Astrocyte of the hippocampus (primary cell): ENCODE data around the gene A1BG.

ENCODE experiments used
- DNase-seq: peaks from one replicate; pipeline ENCODE4 v3.0.0; 2011; ENCODE audit warnings: low read depth, low spot score

A1BG gene, protein sequence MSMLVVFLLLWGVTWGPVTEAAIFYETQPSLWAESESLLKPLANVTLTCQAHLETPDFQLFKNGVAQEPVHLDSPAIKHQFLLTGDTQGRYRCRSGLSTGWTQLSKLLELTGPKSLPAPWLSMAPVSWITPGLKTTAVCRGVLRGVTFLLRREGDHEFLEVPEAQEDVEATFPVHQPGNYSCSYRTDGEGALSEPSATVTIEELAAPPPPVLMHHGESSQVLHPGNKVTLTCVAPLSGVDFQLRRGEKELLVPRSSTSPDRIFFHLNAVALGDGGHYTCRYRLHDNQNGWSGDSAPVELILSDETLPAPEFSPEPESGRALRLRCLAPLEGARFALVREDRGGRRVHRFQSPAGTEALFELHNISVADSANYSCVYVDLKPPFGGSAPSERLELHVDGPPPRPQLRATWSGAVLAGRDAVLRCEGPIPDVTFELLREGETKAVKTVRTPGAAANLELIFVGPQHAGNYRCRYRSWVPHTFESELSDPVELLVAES

GRCh38 chr19:58352760-58353671, at the start of gene A1BG:
Gene A1BG (minus strand): TSS chr19:58353492. CDS start chr19:58353437, 55 bp downstream.
- DNase-seq: no peak

DNA sequence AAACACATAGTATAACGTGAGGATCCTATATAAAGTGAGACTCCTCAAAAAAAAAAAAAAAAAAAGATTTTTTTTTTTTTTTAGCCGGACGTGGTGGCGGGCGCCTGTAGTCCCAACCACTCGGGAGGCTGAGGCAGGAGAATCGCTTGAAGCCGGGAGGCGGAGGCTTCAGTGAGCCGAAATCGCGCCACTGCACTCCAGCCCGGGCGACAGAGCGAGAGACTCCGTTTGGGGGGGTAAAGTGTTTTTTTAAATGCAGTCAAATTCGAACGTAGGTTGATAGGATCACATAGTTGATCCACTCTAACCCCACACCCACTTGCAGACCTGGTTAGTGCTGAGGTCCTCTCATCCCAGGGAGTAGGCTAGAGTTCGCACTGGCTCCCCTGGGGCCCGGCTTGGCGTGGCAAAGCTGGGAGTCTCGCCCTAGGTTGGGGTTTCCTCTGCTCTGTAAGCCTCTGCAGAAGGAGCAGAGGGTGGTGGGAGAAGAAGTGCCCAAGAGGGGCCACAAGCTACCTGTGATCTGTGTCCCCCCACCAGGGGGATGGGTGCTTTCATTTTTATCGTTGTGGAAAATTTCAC, 48.6 kb upstream of the A1BG start:
- no peak for DNase-seq

DNA sequence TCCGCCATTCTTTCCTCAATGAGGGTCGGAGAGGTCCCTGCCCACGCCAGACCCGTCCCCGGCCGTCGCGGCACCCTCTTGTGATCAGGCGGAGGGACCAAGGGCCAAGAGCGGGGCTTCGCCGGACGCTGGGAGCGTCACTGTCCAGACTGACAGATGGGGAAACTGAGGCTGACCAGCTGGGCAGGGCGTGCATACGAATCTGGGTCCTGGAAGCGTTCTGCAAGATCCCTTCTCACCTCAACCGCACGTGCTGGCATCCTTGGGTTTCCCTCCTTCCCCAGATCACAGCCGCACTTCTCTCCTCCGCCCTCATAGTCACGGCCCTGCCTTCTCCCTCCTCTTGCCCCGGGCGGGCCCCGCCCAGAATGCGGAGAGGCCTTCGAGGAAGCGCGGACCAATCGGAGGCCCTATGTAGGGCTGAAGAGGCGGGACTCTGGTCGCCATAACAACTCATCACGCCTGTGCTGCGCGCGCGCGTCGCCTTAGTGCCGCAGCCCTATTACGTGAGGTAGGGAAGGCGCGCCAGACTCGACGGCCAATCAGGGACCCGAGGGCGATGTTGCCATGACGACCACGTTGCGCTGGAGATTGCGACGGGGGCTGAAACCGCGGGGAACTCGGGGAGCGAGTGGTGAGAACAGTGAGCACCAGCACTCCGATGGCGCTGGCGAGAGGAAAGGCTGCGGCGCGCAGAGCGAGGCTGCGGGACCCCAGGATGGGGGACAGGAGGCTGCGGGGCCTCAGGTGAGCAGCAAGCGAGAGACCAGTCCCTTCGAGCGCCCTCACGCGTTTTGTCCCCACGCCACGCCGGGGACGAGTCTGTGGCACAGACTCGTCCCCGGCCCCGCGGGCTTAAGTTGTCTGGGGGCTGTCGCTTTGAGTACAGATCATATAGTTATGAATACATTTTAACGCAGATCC, 47.9 kb upstream of the A1BG start:
- DNase-seq: peak; percentile 100

- peak; percentile 43 for DNase-seq
Observed at GRCh38 chr19:58400316-58400915, 47.1 kb upstream of the A1BG start.

- DNase-seq: no peak
Observed at GRCh38 chr19:58399903-58400302, 46.6 kb upstream of the A1BG start.

GRCh38 chr19:58398545-58398944, 45.3 kb upstream of the A1BG start:
- DNase-seq: no peak

DNA sequence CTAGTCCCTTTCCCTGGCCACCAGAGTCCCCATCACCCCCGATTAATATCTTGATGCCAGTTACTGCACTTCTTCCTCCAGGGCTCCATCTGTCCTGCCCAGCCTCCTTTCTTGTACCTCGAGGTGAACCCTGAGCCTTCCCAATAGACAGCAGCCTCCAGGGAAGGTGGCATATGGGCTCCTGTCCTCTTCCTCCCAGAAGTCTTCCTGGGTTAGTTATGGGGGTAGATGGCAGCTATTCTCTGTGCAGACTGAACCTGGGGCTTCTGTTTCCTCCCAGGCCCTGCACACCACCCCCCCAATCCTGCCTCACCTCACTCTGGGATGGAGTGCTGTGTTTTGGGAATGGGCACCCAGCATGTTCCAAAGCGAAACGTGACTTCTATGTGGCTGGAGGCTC, 44.8 kb upstream of the A1BG start:
- no peak for DNase-seq

DNA sequence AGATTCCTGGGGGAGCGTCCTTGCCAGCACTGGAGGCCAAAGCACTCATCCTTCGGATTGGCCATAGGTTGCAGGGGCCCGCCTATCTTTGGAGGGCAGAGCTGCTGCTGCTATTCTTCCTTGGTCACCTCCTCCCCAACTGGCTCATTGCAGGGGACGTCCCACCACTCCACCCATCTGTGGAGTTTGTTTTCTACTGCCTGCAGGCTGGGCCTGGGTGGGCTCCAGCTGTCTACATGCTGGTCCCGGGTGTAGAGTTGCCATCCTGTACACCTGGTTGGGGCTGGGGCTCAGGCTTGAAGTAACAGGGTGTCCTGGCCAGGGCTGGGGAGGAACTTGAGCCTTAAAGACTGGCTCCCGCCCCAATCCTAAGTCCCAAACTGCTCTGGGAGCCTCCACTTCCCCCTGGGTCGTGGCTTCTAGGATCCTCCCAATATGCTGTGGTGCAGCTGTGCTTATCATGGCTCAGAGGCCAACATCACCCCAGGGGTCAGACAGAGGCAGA, 44.3 kb upstream of the A1BG start:
- DNase-seq: no peak

- no peak for DNase-seq
Observed at GRCh38 chr19:58396691-58397532, 43.6 kb upstream of the A1BG start.

DNA sequence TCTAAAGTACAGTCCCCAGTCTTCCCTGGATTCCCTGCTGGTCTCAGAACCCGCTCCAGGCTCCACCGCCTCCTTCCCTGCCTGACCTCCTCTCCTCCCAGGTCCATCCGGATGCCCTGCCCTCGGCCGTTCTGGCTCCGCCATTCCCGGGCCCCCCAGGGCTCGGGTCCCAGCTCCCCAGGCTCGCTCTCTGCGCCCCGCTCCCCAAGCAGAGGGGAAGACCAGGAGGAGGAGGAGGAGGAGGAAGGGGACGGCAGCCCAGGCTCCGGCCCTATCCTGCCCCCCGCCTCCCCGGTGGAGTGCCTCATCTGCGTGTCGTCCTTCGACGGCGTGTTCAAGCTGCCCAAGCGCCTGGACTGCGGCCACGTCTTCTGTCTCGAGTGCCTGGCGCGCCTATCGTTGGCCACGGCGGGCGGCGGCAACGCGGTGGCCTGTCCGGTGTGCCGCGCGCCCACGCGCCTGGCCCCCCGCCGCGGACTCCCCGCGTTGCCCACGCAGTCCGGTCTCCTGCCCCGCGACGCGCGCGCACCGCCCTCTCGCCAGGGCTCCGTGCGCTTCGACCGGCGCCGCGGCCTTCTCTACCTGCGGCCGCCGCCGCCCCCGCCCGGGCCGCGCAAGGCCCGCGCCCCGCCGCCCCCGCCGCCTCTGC, 42.8 kb upstream of the A1BG start:
- DNase-seq: peak; percentile 41

DNA sequence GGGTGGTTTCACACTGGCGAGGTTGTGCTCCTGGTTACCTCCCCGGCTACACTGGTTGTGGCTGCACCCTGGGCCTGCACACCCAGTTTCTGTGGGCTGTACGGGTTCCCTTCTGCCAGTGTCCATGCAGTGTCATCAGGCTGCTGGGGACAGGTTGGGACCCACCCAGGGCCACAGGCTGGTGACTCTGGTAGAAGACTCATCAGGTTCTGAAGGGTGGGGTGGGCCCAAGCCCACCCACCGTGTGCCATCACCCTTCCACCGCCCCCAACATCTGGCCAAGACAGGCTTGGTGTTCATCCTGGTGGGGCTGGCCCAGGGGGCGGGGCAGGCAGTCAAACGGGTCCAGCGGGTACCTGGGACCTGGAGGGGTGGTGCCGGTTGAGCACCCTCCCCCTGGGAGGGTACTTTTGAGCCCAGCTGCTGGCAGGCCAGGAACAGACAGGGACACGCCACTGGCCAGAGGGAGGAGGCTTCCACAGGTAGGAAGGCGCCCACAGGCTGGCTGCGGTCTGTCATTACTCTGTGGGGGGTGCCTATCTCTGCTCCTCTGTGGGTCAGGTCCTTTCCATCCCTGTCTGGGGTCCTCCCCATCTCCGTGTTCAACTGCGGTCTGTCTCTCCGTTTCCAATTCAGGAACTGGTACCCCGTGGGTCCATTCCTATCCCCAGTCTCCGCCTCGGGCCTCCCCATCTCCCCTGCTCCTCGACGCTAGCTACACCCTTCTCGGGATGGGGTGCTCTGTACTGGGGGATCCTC, 42.1 kb upstream of the A1BG start, which contains the start of gene RNF225:
Gene RNF225 (plus strand): TSS at position 437 of the 759 bp plus-strand sequence. CDS start 434 bp downstream, outside the sequence.
- DNase-seq: no peak

DNA sequence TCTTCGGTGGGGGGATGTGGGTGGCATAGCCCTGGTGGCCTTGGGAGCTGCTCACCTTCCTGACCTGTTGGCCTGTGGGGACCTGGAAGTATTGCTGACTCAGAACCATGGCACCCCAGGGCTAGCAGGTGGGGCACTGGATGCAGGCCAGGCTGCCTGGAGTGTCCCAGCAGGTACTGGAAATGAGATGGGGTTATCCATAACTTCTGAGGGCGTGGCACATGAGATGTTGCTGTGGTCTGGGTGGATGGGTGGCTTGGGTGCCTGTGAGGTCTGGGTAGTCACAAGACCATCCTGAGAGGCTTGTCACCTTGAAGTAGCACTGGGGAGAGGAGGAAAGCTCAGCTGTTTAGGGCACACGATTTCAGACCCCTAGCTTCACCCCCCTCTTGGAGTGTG, 41.5 kb upstream of the A1BG start:
- DNase-seq: no peak

DNA sequence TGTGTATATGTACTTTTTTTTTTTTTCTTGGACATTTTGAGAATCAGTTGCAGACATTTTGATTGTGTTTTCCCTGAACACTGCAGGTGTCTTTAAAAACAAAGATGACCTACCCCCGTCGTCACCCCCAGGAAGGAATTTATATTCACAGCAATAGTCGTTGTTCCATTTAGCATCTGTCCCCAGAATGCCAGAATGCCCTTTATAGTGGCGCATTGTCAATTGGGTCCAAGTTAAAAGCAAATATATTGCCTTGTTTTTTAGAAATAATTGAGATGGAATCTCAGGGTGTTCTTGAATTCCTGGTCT, 40.4 kb upstream of the A1BG start:
- DNase-seq: no peak

- DNase-seq: no peak
Observed at GRCh38 chr19:58392945-58393724, 39.8 kb upstream of the A1BG start.

DNA sequence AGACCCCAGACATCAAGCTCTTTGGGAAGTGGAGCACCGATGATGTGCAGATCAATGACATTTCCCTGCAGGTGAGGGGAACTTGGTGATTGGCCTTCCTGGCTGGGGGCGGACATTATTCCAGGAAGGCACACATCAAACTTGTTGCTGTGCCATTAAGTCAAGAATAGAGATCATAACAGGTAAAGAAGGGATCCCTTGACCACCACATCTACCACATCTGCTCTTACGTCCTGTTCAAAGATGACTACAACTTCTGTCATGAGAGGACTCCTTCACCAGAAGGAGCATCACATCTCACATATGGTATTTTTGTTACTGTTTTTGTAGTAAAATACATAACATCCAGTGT, 34.9 kb upstream of the A1BG start:
- no peak for DNase-seq

- no peak for DNase-seq
Observed at GRCh38 chr19:58387338-58388174, 34.3 kb upstream of the A1BG start.
